Peyer's patch (tissue), 4 donors: ENCODE results near the gene NAV2. TPM values are rescaled to one million over a fixed set of nuclear protein-coding genes. Genes with fewer than 3 reads are reported as not detected.

Experiments
- DNase-seq, 3 donors: peaks; one replicate each; pipeline ENCODE4 v3.0.0-alpha.2; 2017 to 2019
- H3K27ac ChIP-seq, 4 donors: fragments of 200-600 bp; sonication (generic); one replicate each; pipeline ENCODE4 v1.5.1; 2016 to 2019
- H3K27me3 ChIP-seq, 2 donors: fragments of 200-600 bp; sonication (generic); one replicate each; pipeline ENCODE4 v1.5.1; 2019
- H3K36me3 ChIP-seq, 3 donors: fragments of 200-600 bp; sonication (generic); one replicate each; pipeline ENCODE4 v1.5.1; 2016 to 2019
- H3K4me1 ChIP-seq, 4 donors: fragments of 200-600 bp; sonication (generic); one replicate each; pipeline ENCODE4 v1.5.1; 2016 to 2019
- H3K4me3 ChIP-seq, 4 donors: fragments of 200-600 bp; sonication (generic); 1 replicate in 3 of 4; 2 replicates in 1 of 4; pipeline ENCODE4 v1.5.1; 2016 to 2019; ENCODE audit warnings: mild to moderate bottlenecking in 1 of 4
- H3K9me3 ChIP-seq, 4 donors: fragments of 200-600 bp; sonication (generic); one replicate each; pipeline ENCODE4 v1.5.1; 2016 to 2019; ENCODE audit warnings: mild to moderate bottlenecking in 1 of 4
- POLR2A ChIP-seq, 2 donors: fragments of 450-650 bp; IDR thresholded peaks; one replicate each; pipeline ENCODE4 v1.5.1; 2017; ENCODE audit warnings: antibody characterized with exemption in 2 of 2, mild to moderate bottlenecking in 2 of 2, moderate library complexity in 2 of 2
- total RNA-seq, 4 donors: library from RNA; depleted of rRNA; stranded (reverse); fragments of >200 nt; gene quantifications; one replicate each; pipeline ENCODE4 v1.1.0, GENCODE V29; 2016
- TF ChIP-seq, protein P1 (sequence below), 6 experiments: fragments of 450-650 bp in 4 of 6; fragments of 200-600 bp in 2 of 6; sonication (generic) in 1 of 6; IDR thresholded peaks; one replicate each; pipeline ENCODE4 v1.5.1; 2017 to 2019; ENCODE audit warnings: antibody characterized with exemption in 6 of 6, mild to moderate bottlenecking in 3 of 6, moderate library complexity in 1 of 6

The NAV2 gene
- total RNA-seq, 4 donors from 2014 or later = 6.0 to 48.7 (median 20.1) TPM

DNA sequence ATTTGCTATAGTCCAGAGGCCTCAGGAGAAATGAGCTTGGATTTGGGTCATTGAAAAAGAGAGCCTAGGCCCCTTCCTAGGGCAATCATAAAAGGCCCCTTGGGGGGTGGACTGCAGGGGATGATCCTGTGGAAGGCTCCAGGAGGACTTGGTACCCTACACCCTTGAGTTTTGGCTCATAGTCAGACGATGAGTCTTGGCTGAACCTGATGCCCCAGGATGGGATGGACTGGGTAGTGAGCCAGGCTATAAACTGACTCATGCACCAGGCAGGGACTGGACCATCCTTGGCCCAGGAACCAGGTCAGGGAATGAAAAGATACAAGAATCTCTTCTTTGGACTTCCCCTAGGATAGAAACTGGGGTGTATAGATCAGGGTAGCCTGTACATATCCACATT lies 54.2 kb downstream of the NAV2 start:
- TF ChIP-seq, protein P1, sequence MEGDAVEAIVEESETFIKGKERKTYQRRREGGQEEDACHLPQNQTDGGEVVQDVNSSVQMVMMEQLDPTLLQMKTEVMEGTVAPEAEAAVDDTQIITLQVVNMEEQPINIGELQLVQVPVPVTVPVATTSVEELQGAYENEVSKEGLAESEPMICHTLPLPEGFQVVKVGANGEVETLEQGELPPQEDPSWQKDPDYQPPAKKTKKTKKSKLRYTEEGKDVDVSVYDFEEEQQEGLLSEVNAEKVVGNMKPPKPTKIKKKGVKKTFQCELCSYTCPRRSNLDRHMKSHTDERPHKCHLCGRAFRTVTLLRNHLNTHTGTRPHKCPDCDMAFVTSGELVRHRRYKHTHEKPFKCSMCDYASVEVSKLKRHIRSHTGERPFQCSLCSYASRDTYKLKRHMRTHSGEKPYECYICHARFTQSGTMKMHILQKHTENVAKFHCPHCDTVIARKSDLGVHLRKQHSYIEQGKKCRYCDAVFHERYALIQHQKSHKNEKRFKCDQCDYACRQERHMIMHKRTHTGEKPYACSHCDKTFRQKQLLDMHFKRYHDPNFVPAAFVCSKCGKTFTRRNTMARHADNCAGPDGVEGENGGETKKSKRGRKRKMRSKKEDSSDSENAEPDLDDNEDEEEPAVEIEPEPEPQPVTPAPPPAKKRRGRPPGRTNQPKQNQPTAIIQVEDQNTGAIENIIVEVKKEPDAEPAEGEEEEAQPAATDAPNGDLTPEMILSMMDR (IDR thresholded peaks at IDR 0.05) = no peak
- no peak for TF ChIP-seq POLR2A (IDR thresholded peaks at IDR 0.05)
- no peaks in the 10 kb centered on the region for H3K27me3 ChIP-seq
- no peak overlapping the region for H3K27ac ChIP-seq
- no peaks in the 10 kb centered on the region for H3K9me3 ChIP-seq
- H3K4me1 ChIP-seq = peaks cover 0 to 5% (median 0%) of the 10 kb centered on the region in 4 donors
- no peaks in the 10 kb centered on the region for H3K36me3 ChIP-seq
- H3K4me3 ChIP-seq = no peak overlapping the region
- peak in 1 of 3 donors; percentile 48 for DNase-seq

DNA sequence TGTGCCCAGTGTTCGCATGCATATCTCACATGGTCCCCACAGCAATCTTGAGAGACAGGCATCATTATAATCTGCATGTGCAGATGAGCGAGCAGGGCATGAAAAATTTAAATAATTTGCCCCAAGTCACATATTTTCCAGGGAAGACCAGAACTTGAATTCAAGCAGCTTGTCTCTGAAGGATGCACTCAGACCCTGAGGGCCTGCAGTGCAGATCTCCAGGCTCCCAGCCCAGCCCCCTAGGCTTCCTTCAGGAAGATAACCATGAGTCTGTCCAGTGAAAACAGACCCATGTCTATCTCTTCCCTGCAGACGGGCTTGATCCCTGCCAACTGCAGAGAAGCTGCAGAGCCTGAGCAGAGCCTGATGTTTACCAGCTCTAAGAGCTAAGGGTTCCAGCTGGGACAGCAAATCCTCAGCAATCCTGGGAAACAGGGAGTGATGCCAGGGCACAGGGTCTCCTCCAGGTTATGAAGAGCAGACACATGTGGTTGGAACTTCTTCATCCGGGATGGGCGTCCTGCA lies 55.1 kb downstream of the NAV2 start:
- H3K9me3 ChIP-seq = no peaks in the 10 kb centered on the region
- no peaks in the 10 kb centered on the region for H3K27me3 ChIP-seq
- H3K4me1 ChIP-seq = peaks cover 0 to 5% (median 0%) of the 10 kb centered on the region in 4 donors
- H3K4me3 ChIP-seq = no peak overlapping the region
- no peak overlapping the region for H3K27ac ChIP-seq
- no peak for TF ChIP-seq POLR2A (IDR thresholded peaks at IDR 0.05)
- TF ChIP-seq, protein P1 (IDR thresholded peaks at IDR 0.05) = no peak
- no peaks in the 10 kb centered on the region for H3K36me3 ChIP-seq
- DNase-seq = no peak

DNA sequence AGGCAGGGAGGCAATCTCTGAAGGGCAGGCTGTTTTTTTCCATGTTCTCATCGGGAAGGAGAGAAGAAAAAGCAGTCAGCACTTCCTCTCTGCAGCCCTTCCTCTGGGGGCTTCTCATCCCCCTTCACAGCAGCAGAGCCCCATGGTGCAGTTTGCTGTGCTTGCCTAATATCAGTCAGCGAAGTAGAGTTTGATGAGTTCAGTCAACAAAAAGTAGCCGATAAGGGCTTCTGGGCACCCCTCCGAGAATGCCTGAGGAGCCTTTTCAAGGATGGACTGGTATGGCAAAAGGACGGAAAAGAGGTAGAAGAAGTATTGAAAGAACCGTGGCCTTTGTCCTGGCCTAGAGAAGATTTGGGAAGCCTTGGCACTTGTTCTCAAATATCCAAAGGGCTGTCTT lies 55.6 kb downstream of the NAV2 start:
- DNase-seq = no peak
- peaks cover 0 to 5% (median 0%) of the 10 kb centered on the region in 4 donors for H3K4me1 ChIP-seq
- H3K4me3 ChIP-seq = no peak overlapping the region
- H3K27ac ChIP-seq = no peak overlapping the region
- no peaks in the 10 kb centered on the region for H3K27me3 ChIP-seq
- TF ChIP-seq, protein P1 (IDR thresholded peaks at IDR 0.05) = no peak
- no peak for TF ChIP-seq POLR2A (IDR thresholded peaks at IDR 0.05)
- no peaks in the 10 kb centered on the region for H3K36me3 ChIP-seq
- H3K9me3 ChIP-seq = no peaks in the 10 kb centered on the region

DNA sequence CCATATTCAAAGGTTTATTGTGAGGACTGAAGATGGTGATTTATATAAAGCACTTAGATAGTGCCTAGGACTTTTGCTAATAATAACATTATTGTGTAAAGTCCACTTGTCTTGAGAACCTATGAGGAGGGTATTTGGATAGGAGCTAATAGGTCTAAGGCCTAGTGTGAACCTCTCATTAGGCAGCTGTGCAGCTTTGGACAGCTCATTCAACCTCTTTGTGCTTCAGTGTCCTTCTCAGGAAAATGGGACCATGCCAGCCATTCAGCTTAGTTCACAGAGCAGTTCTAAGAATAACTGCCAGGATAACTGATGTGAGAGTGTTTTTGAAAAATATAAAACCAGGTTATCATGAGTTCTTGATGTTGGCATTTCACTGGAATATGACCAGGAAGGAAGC lies 56.2 kb downstream of the NAV2 start:
- no peak for DNase-seq
- TF ChIP-seq POLR2A (IDR thresholded peaks at IDR 0.05) = no peak
- TF ChIP-seq, protein P1 (IDR thresholded peaks at IDR 0.05) = no peak
- no peaks in the 10 kb centered on the region for H3K27me3 ChIP-seq

DNA sequence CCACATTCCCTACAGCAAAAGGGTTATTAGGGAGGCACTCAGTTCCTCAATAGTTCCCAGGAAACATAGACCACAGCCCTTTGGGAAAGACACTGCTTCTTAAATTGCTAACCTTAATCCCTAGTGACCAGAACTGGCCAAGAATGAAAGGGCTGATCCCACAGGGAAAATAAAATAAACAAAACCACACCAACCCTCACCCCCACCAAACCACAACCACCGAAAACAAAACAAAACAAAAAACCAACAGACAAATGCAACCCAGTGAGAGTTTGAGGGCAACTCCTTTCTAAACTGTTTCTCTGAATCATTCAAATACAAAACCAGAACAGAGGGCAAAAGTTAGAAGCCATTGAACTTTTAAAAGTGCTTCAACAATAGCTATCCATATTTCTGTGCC lies 57.2 kb downstream of the NAV2 start:
- H3K27me3 ChIP-seq = no peaks in the 10 kb centered on the region
- DNase-seq = no peak
- H3K36me3 ChIP-seq = no peaks in the 10 kb centered on the region
- H3K9me3 ChIP-seq = no peaks in the 10 kb centered on the region
- TF ChIP-seq, protein P1 (IDR thresholded peaks at IDR 0.05) = no peak
- no peak for TF ChIP-seq POLR2A (IDR thresholded peaks at IDR 0.05)
- H3K4me3 ChIP-seq = no peak overlapping the region
- H3K4me1 ChIP-seq = peaks cover 0 to 5% (median 0%) of the 10 kb centered on the region in 4 donors
- no peak overlapping the region for H3K27ac ChIP-seq

More for the DNA sequence above, 56.2 kb downstream of the NAV2 start:
- no peaks in the 10 kb centered on the region for H3K36me3 ChIP-seq
- H3K9me3 ChIP-seq = no peaks in the 10 kb centered on the region
- H3K4me1 ChIP-seq = peaks cover 0 to 5% (median 0%) of the 10 kb centered on the region in 4 donors
- H3K4me3 ChIP-seq = no peak overlapping the region
- H3K27ac ChIP-seq = no peak overlapping the region

DNA sequence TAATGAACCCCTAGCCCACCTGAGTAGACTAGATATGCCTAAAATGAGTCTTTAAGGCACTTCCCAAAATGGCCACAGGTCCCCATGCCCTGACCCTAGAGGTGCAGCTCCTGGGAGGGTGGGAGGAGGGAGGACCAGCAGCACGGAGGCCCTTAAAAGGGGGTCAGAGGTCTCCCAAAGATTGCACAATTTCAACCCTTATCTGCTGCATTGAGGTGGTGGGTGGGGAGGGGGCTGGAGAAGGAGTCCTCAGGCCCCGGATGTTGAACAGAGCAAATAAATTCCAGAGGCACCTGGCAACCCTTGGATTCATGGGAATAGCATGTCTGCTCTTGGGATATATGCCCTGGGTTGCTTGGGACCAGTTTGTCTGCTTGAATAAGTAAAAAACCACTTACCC lies 57.6 kb downstream of the NAV2 start:
- Histone ChIP-seq H3K4me3 (no peak overlapping the region), H3K4me1 (peaks cover 0 to 5% (median 0%) of the 10 kb centered on the region in 4 donors), H3K27ac (no peak overlapping the region), H3K27me3 (no peaks in the 10 kb centered on the region), H3K36me3 (no peaks in the 10 kb centered on the region), H3K9me3 (no peaks in the 10 kb centered on the region)
- no peak for TF ChIP-seq POLR2A (IDR thresholded peaks at IDR 0.05)
- DNase-seq = no peak
